GM19463 (cell line): Measurements from ENCODE around the gene OVOL3.
"Not testable (repeated sequence)": the region's sequence is repeated elsewhere in the genome, so short reads cannot be mapped to it uniquely, and the experiment has no call there.

Experiments used
- ATAC-seq: cut with Tn5 transposase; IDR thresholded peaks from one replicate; pipeline ENCODE4 v1.9.1; 2021; ENCODE audit warnings: mild to moderate bottlenecking, moderate library complexity; ENCODE audit not compliant: unreplicated experiment

Gene OVOL3

DNA sequence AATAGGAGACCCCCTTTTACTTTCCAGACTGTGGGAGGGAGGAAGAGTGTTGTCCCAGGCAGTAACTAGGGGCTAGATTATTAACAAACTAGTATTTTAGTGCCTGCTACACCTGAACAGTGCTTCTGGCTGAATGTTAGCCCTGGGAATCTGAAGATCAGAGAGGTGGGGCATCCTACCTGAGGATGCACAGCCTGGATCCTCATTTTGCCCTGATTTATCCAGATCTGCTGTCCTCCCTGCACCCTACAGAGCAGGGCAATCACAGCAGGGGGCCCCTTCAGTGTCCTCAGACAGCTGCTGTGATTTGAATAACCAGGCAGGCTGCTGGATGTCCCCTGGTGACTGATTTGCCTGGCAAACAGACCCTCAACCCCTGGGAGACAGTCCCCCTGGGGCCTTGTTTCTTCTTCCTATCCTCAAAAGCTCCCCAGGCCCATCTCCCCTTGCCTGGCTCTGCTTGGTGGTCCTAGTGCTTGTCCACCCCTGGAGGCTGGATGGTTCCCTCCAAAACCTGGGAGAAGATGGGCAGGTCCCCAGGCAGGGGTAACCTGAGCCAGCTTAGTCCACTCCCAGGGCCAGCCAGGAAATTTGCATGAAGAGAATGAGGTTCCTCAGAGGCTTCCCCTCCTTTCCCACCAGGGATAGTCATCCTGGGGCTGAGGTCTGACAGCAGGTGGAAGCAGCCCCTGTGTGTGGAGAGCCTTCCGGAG, at the start of gene OVOL3:
OVOL3 (plus strand) TSS at position 657 of the 713 bp plus-strand sequence. CDS start 60 bp downstream, outside the sequence.
- ATAC-seq = no peak

DNA sequence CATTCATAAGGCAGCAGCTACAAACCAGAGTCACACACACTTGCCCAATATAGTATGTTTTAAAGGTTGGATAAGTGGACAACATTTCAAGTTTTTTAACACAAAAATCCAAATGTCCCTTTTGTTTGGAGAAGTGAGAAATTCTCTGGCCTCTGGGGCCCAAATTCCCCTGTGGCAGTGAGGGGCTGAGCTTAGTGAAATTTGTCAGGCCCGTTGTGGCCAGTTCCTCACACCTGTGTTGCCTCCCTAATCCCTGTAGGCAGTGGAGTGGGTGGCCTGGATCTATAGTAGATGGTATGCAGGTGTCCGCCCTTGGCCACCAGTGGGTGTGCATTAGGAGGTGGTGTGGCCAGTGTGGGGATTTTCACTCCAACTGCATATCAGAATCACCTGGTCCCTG, 49.6 kb upstream of the OVOL3 start:
- no peak for ATAC-seq

DNA sequence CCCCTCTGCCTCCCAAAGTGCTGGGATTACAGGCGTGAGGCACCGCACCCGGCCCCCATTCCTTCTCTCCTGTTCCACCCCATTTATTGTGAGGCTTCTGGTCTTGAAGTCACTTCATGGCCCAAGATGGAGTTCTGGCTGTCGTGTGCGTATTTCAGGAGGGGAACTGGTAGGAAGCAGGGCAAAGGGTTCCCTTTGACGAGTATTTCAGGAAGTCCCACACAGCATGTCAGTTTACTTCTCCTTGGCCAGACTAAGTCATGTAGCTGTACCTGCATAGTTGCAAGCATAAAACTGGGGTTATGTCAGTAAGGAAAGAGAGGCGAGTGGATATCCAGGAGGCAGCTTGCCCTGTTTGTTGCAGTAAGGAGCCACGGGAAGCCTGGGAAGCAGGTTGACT, 46.1 kb upstream of the OVOL3 start:
- ATAC-seq = no peak

DNA sequence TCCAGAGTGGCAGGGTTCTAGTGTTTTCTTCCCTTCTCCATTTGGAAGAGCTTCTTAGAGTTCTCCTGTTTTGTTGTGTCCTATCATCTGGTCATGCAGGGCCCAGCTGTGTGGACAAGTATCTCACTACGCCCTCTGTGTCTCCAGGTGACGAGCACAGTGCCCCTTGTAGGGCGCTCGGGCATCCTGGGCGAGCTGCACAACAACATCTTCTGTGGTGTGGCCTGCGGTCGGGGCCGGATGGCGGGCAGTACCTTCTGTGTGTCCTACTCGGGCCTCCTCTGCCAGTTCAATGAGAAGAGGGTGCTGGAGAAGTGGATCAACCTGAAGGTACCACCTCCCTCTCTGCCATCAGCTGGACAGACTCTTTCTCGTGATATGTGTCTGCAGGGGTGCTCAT, 43.3 kb upstream of the OVOL3 start:
- no peak for ATAC-seq

DNA sequence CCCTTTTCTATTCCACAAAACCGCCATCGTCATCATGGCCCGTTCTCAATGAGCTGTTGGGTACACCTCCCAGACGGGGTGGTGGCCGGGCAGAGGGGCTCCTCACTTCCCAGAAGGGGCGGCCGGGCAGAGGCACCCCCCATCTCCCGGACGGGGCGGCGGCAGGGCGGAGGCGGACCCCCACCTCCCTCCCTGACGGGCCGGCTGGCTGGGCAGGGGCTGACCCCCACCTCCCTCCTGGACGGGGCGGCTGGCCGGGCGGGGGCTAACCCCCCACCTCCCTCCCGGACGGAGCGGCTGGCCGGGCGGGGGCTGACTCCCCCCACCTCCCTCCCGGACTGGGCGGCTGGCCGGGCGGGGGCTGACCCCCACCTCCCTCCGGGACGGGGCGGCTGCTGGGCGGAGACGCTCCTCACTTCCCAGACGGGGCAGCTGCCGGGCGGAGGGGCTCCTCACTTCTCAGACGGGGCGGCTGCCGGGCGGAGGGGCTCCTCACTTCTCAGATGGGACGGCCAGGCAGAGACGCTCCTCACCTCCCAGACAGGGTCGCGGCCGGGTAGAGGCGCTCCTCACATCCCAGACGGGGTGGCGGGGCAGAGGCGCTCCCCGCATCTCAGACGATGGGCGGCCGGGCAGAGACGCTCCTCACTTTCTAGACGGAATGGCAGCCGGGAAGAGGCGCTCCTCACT, 42.0 kb upstream of the OVOL3 start:
- ATAC-seq = not testable (repeated sequence)

DNA sequence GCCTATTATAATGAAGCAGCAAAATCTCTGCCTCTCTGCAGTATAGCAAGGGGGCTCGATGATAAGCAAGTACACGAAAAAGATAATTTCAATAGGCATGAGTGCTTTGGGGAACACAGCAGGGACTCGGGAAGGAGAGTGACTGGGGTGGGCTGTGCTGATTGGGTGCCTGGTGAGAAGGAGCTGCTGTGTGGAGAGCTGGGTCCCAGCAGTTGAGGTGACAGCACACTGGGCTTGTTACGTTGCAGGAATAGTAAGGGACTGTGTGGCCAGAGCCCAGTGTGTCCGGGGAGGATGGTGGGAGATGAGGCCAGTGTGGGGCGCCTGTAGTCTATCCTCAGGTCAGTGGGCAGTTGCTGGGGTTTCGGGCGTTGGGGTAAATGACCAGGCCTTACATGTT, 38.9 kb upstream of the OVOL3 start:
- ATAC-seq = no peak

DNA sequence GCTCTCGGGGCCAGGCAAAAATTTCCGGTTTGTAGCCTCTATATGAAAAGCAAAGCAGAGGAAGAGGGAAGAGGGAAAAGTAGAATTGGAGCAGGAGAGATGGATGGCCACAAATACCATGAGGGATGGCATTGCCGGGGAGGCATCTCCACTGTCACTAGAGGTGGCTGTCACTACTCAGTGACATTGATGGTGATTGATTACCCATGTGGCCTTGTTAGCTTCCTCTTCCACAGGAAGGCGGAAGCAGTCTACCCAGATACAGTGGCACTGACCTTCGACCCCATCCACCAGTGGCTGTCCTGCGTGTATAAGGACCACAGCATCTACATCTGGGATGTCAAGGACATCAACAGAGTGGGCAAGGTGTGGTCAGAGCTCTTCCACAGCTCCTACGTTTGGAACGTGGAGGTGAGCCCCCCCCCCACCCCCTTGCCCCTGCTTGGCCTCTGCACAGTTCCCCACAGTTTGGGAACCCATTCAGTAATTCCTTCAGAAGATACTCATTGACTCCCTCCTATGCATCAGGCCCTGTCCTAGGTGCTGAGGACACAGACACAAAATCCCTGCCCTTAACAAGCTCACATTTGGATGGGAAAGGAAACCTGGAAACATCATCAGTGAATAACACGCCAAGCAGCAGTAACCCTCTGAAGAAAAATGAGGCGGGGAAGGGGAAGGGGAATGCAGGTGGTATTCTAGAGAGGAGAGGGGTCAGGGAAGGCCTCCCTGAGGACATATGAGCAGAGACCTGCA, 37.6 kb upstream of the OVOL3 start:
- no peak for ATAC-seq

DNA sequence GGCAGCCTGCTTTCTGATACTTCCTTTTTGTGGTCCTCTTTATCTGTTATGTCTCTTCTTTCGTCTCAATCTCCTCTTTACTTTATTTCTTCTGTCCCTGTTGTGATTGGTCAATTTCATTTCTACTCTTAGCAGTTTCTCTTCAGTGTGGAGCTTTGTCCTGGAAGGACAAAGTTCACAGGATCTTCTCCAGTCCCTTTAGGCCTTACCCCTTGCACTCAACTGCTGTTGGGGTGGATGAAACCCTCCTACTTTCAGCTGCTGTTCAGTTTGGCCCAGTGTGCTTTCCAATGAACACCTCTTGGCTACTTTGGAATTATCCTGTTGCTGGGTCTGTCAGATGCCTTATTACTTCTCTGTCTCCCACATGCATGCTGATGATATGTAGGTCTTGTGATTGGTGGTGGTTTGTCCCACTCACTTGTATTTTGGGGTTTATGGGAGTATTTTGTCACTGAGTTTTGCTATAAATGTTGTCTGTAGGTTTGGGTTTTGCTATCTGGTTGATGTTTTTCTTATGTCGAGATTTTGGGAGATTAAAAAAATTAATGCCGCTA, 31.5 kb upstream of the OVOL3 start:
- no peak for ATAC-seq

DNA sequence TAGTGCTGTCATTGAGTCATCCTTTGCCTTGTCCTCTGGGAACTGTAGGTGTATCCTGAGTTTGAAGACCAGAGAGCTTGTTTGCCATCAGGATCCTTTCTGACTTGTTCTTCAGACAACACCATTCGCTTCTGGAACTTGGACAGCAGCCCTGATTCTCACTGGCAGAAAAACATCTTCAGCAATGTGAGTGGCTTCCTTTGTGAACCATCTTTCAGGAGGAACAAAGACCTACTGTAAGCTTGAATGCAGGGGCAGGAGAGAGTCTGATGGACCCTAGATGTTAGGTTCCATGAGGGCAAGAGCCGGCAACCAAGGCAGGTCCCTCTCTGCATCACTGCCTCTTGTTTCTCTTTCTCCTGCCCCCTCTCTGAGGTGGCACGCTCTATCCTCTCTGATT, 29.6 kb upstream of the OVOL3 start:
- no peak for ATAC-seq

DNA sequence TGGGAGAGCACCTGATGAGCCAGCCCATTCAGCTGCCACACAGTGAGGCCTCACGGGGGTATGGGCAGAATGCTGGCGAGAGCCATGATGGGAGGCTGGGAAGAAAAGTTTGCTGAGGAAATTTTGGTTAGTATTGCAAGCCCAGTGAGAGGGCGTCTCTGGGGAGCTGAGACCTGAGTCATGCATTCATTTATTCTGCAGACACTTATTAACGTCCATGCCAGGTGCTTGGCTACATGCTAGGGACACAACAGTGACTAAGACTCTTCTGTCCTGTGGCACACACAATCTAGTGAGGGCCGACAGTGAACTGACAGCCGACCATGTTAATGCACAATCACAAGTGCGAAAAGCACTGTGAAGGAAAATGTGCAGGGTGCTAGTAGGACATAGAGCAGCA, 29.0 kb upstream of the OVOL3 start:
- no peak for ATAC-seq

DNA sequence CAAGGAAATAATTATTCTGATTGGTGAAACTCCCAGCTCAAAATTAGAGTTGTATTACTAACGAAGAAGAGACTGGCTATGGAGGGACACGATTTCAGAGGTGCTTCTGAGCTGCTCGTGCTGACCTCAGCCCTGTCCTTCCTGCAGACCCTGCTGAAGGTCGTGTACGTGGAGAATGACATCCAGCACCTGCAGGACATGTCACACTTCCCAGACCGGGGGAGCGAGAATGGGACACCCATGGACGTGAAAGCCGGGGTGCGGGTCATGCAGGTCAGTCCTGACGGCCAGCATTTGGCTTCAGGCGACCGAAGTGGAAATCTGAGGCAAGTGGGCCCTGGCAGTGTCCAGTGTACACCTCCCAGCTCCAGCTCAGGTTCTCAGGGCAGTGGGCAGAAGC, 28.0 kb upstream of the OVOL3 start:
- ATAC-seq = no peak

DNA sequence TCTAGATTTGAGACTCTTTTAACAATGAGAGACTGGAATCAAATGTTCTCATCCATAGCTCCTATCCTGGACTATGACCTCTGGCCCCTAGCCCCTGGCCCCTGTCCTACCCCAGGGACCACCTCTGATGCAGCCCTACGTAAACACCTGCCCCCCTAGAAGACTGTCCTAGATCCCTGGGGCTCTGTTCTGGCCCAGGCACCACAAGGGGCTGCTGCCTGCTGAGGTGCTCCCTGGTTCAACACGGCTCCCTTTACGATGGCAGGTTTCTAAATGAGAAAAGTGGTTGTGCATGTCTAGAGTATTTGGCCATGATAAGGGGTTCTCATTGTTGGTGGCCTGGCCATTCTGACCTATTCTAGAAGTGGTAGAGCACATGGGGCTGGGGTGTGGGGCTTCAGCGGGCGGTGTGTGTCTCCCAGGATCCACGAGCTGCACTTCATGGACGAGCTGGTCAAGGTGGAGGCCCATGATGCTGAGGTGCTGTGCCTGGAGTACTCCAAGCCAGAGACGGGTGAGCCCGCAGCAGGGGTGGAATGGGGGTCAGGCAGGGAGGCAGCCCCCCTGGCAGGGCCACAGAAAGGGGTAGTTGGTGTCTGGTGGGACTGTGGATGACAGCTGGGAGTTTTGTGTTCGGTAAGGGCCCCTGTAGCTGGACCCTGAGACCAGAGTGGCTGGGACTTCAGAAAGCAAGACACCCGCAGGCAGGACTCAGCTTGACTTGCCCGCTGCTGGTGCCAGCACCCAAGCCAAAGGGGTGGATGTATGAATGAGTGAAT, 26.5 kb upstream of the OVOL3 start:
- ATAC-seq = no peak

DNA sequence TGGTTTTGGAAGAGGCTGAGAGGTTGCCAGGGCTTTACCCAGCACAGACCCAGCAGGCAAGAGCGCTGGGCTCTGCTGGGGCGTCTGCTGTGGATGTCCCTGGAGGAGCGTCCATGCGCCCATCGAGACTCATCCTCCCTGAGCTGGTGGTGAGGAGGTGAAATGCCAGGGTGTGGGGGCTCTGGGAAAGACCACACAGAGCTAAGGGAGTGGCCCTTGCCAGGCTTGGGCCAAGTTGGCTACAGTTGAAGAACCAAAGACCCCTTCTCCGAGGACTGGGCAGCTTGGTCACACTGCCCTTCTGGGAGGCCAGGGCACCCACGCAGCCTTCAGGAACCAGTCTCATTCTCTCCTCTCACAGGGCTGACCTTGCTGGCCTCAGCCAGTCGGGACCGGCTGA, 24.6 kb upstream of the OVOL3 start:
- ATAC-seq = no peak

DNA sequence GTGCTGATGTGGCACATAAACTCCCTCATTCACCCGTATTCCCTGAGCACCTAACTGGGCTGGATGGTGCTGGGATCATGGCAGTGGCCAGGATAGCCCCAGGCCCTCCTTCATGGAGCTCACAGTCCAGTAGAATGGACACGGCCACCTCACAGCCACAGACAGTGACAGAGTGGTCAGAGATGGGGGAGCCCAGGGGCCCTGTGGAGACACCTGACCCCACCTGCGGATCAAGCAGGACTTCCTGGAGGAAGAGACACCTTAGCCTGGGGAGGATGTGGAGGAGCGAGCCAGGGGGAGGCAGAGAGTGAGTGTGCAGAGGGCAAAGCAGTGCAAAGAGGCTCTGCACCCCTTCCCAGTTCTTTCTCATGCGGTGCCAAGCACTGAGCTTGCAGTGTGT, 21.1 kb upstream of the OVOL3 start:
- ATAC-seq = no peak

DNA sequence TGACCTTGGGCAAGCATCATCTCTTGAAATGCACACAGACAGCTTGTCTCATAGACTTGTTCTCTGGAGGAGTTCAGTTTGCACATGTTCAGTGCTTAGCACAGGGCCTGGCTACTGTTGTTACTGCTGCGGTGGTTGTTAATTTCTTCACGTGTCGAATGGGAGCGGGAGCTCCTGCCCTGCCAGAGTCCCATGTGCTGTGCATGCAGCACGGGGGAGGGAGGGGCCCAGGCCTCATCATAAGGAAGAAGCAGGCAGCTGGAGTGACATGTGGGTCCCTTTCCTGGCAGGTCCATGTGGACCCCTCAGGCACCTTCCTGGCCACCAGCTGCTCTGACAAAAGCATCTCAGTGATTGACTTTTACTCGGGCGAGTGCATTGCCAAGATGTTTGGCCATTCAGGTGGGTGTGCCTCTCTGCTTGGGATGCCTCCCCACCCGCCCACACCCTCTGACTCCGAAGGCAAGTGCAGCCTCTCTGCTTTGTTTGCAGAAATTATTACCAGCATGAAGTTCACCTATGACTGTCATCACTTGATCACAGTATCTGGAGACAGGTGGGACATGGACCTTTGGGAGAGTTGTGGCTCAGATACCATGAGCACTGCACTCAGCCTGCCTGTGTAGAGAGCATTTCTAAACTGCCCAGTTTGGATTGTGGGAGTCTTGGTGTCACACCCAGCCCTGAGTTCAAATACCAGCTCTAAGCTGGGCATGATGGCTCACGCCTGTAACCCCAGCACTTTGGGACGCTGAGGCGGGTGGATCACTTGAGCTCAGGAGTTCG, 19.8 kb upstream of the OVOL3 start:
- no peak for ATAC-seq

DNA sequence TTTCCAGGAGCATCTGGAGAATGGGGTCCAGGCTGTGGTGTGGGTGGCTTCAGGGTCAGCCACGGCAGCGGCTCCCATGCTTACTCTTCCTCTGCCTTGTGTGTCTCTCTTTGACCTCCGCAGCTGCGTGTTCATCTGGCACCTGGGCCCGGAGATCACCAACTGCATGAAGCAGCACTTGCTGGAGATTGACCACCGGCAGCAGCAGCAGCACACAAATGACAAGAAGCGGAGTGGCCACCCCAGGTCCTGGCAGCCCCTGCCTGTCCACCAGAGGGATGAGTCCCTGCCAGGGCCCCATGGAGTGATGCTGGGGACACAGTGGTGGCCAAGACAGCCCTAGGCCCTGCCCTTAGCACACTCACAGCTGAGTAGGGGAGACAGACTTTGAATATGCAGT, 18.4 kb upstream of the OVOL3 start:
- ATAC-seq = no peak

DNA sequence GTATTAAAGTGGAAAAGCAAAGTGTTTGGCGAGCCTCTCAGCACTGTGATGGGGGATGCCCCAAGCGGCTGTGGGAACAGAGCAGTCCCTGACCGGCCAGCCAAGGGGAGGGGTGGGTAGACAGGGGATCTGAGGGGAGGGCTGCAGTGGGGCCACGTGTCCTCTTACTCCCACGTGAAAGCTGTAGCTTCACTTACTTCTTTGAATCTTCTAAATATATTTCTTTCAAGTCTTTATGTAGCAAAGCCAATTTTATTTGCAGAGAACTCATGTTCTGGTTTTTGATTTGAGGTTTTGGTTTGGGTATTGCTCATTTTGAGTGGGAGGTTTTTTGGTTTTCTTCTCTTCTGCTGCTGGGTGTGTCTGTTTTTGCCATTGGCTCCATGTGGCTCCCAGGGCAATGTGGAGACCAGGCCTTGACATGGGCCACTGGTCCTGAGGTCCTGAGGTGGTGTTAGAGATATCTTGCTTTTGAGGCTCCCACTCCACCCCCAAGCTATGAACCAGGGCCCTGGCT, 17.7 kb upstream of the OVOL3 start:
- no peak for ATAC-seq

DNA sequence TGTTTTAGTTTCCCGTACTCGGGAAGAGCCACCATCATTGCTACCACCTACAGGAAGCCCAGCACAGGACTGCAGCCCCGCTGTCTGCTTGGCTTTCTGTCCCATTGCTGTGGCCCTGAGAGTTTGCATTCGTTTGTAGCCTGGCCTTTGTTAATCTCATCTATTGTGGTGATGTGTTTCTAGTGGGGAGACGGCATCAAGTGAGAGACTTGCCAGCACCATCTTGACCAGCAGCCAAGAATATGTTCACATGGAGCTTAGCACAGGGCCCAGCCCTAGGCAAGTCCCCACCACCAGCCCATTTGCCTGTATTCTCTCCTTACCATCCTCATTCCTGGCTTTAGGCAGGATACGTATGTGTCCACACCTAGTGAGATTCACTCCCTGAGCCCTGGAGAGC, 17.3 kb upstream of the OVOL3 start:
- ATAC-seq = no peak

DNA sequence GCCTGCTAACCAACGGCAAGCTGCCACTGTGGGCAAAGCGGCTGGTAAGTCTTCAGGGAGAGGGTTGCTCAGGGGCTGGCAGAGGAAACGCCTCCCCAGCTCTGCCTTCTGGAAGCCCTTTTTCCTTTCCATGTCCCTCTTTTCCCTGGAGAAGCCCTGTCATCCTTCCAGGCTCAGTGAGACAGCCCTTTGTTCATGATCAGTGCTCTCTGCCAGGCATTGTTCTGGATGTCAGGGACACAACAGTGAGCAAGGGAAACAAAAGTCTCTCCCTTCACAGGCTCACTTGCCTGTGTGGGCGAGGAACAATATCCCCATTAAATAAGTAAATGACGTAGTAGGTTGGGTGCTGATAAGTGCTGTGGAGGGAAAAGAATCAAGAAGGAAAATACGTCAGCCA, 13.9 kb upstream of the OVOL3 start:
- ATAC-seq = no peak
